Fibroblast of the aortic adventitia (primary cell): Measurements from ENCODE around the gene PCID2. TPM values are rescaled to one million over a fixed set of nuclear protein-coding genes. Genes with fewer than 3 reads are reported as not detected.
A peak's percentile ranks its signal among the peaks of the same experiment; 100 is the strongest.

Experiments
- DNase-seq: peaks from one replicate; pipeline ENCODE4 v3.0.0-alpha.2; 2010; ENCODE audit warnings: low read depth
- H3K4me3 ChIP-seq: 2 replicates; pipeline ENCODE4 v1.5.1; 2011; ENCODE audit warnings: low read depth, mild to moderate bottlenecking, control low read depth, low read length, moderate library complexity
- total RNA-seq: library from RNA; depleted of rRNA; stranded (reverse); fragments of >200 nt; gene quantifications from 2 replicates; pipeline ENCODE4 v1.2.3, GENCODE V29; 2012; ENCODE audit warnings: low replicate concordance
- TF ChIP-seq, protein P1 (sequence below): IDR thresholded peaks from 2 replicates; pipeline ENCODE4 v1.5.1; 2011; ENCODE audit warnings: mild to moderate bottlenecking, low read length, control low read depth, inconsistent platforms; ENCODE audit not compliant: insufficient read depth

The PCID2 gene
- total RNA-seq, 1 donor = 77.4 TPM

DNA sequence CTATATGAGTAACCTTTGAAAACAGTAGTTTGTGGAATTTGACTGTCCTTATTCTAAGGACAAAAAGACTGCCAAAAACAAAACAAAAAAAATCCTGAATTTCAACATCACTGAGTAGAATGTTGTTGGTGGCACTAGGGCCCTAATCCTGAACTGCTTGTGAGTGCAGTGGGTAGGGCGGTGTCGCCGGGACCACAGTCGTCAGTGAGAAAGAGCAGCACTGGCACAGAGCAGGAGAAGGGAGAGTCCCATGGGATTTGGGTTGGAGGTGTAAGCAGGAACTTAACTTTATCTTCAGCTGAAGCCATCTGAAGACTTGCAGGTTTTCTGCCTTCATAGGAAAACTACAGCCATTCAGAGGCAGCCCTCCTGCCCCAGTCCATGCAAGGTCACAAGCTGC lies 5.6 kb downstream of the PCID2 start:
- no peak overlapping the region for H3K4me3 ChIP-seq
- TF ChIP-seq, protein P1, sequence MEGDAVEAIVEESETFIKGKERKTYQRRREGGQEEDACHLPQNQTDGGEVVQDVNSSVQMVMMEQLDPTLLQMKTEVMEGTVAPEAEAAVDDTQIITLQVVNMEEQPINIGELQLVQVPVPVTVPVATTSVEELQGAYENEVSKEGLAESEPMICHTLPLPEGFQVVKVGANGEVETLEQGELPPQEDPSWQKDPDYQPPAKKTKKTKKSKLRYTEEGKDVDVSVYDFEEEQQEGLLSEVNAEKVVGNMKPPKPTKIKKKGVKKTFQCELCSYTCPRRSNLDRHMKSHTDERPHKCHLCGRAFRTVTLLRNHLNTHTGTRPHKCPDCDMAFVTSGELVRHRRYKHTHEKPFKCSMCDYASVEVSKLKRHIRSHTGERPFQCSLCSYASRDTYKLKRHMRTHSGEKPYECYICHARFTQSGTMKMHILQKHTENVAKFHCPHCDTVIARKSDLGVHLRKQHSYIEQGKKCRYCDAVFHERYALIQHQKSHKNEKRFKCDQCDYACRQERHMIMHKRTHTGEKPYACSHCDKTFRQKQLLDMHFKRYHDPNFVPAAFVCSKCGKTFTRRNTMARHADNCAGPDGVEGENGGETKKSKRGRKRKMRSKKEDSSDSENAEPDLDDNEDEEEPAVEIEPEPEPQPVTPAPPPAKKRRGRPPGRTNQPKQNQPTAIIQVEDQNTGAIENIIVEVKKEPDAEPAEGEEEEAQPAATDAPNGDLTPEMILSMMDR = no peak
- peak; percentile 22 for DNase-seq

DNA sequence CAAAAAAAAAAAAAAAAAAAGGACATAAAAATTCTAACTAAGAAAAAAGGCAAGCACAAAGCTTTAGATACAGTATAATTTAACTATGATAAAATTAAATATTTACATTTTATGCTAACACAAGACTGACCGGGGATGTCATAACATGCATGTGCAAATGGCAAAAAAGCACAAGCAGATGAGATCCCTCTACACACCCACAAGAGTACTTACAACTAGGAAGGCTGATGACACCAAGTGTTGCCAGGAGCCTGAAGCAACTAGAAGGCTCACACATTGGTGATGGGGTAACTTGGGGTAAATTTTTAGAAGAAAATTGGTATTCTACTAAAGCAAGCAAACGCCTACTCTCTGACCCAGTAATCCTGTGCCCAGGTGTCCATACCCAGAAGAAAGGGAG lies 6.7 kb downstream of the PCID2 start:
- no peak overlapping the region for H3K4me3 ChIP-seq
- no peak for DNase-seq
- TF ChIP-seq, protein P1 = no peak

DNA sequence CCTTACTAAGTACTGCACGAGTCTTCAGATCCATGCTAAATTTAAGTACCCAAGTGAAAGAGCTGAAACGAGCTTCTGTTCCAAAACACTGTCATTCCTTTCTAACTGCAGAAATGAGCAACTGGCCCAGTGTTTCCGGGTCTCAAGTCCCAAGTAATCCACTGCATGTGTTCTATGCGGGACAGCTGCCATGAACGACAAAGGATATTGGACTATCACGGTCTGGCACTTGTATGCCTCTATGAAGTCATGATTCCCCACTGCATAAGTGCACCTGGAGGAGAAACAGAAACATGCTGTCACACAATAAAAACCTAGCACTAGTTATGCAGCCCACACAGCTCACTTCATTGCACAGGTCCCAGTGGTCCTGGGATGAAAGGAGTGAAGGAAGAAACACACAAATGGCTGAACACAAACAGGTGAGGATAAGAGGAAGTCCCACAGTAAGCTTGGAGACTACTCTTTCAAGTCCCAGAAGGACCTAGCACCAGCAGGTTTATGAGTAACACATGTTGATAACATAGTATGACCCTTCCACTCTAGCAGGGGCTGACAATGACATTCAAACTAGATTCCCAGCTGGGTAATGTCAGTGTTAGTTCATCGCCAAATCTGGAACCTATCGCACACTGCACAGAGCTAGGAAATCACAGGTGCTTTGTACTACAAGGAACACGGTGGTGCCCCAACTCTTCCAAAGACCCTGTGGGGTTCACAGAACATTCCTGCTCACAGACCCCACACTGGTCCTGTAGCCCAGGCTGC lies 11.3 kb downstream of the PCID2 start:
- DNase-seq = no peak
- TF ChIP-seq, protein P1 = no peak
- H3K4me3 ChIP-seq = no peak overlapping the region

DNA sequence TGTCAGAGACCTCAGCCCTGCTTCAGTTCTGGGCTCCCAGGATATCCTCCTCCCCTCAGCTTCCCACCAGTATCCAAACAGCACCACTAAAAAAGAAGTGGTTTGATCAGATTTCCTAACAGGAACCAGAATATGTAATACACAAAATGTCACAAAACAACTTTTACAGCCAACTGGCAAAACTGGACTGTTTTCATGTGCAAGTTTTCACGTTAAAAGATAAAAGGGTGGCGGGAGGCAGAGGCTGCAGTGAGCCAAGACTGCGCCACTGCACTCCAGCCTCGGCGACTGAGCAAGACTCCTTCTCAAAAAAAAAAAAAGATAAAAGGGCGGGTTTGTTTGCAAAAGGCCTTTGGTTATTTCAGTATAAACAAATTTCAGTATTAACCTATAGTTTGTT lies 13.1 kb downstream of the PCID2 start:
- TF ChIP-seq, protein P1 = no peak
- no peak for DNase-seq
- no peak overlapping the region for H3K4me3 ChIP-seq

DNA sequence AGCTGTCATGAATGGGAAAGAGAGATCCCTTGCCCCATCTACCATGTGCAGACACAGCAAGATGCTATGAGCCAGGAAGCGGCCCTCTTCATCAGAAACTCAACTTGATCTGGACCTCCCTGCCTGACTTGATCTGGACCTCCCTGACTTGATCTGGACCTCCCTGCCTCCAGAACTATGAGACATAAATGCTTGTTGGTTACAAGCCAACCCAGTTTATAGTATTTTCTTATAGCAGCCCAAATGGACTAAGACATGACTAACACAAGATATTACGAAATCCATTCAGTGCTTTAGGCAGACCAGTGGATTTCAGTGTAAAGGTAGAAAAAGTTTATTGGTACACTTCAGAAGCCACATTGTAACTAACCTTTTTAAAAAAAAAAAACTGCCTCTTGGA lies 15.6 kb downstream of the PCID2 start:
- DNase-seq = peak; percentile 86
- no peak overlapping the region for H3K4me3 ChIP-seq
- TF ChIP-seq, protein P1 = no peak

DNA sequence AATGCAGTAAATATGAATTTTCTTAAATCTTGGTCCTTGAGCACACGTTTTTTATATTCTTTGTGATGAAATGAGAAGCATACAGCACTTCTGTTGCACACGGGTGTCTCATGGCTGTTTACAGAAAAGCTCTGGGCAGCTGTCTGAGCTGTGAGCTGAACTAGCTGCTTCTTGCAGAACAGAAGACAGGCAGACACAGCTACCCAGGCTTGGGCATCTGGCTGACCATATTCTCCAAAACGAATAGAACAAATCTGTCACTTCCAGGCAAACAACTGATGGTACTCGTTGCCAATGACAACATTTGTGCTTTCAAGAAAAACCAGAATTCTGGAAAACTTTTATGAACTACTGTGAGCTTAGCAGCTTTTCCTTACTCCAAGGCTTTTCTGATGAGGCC lies 16.2 kb downstream of the PCID2 start:
- TF ChIP-seq, protein P1 = no peak
- no peak overlapping the region for H3K4me3 ChIP-seq
- DNase-seq = peak; percentile 43

DNA sequence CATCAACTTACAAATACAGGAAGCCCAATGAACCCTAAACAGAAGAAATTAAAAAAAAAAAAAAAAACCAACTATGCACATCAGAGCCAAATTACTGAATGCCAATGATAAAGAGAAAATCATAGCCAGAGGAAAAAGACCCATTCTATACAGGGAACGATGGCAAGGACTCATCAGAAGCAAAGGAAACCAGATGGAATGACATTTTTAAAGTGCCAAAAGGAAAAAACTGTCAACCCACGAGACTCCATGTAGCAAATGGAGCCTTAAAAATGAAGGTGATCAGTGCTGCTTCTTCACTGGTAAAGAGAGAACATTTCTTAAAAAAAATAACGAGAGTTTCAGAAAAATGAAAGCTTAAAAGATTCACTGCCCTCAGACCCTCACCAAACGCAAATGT lies 18.3 kb downstream of the PCID2 start:
- no peak overlapping the region for H3K4me3 ChIP-seq
- DNase-seq = no peak
- TF ChIP-seq, protein P1 = no peak
